Measurements from ENCODE around the gene FAM50B. TPM values are rescaled to one million over a fixed set of nuclear protein-coding genes. Genes with fewer than 3 reads are reported as not detected.

The FAM50B gene
- total RNA-seq, 1 donor from 2014 or later, result 3.6 TPM

GRCh38 chr6:3868544-3868943 is 19.4 kb downstream of the FAM50B start:
- peaks cover 2% of the 10 kb centered on the region for H3K9me3 Mint-ChIP-seq (ENCODE audit: unreplicated experiment)
- no peak for DNase-seq
- no peak overlapping the region for H3K4me3 Mint-ChIP-seq (ENCODE audit: unreplicated experiment)
- no peaks in the 10 kb centered on the region for H3K27me3 Mint-ChIP-seq (ENCODE audit: unreplicated experiment)
- no peak overlapping the region for H3K27ac Mint-ChIP-seq (ENCODE audit: unreplicated experiment)
- no peaks in the 10 kb centered on the region for H3K4me1 Mint-ChIP-seq (ENCODE audit: low read depth, unreplicated experiment)
- H3K36me3 Mint-ChIP-seq (ENCODE audit: unreplicated experiment), result no peaks in the 10 kb centered on the region
- TF ChIP-seq CTCF (IDR thresholded peaks at IDR 0.05; ENCODE audit: partially characterized antibody, unreplicated experiment), result no peak

- Mint-ChIP-seq H3K27me3 (ENCODE audit: unreplicated experiment) (no peaks in the 10 kb centered on the region), H3K9me3 (ENCODE audit: unreplicated experiment) (peaks cover 2% of the 10 kb centered on the region), H3K36me3 (ENCODE audit: unreplicated experiment) (no peaks in the 10 kb centered on the region), H3K4me1 (ENCODE audit: low read depth, unreplicated experiment) (no peaks in the 10 kb centered on the region), H3K27ac (ENCODE audit: unreplicated experiment) (no peak overlapping the region), H3K4me3 (ENCODE audit: unreplicated experiment) (no peak overlapping the region)
- no peak for TF ChIP-seq CTCF (IDR thresholded peaks at IDR 0.05; ENCODE audit: partially characterized antibody, unreplicated experiment)
- no peak for DNase-seq
Observed at GRCh38 chr6:3869284-3869631, 20.1 kb downstream of the FAM50B start.

GRCh38 chr6:3869632-3870527 is 20.7 kb downstream of the FAM50B start:
- H3K36me3 Mint-ChIP-seq (ENCODE audit: unreplicated experiment), result no peaks in the 10 kb centered on the region
- peaks cover 2% of the 10 kb centered on the region for H3K9me3 Mint-ChIP-seq (ENCODE audit: unreplicated experiment)
- H3K27ac Mint-ChIP-seq (ENCODE audit: unreplicated experiment), result no peak overlapping the region
- no peaks in the 10 kb centered on the region for H3K27me3 Mint-ChIP-seq (ENCODE audit: unreplicated experiment)
- no peak for TF ChIP-seq CTCF (IDR thresholded peaks at IDR 0.05; ENCODE audit: partially characterized antibody, unreplicated experiment)
- DNase-seq, result no peak
- H3K4me3 Mint-ChIP-seq (ENCODE audit: unreplicated experiment), result no peak overlapping the region
- H3K4me1 Mint-ChIP-seq (ENCODE audit: low read depth, unreplicated experiment), result no peaks in the 10 kb centered on the region

- H3K36me3 Mint-ChIP-seq (ENCODE audit: unreplicated experiment), result no peaks in the 10 kb centered on the region
- H3K4me1 Mint-ChIP-seq (ENCODE audit: low read depth, unreplicated experiment), result no peaks in the 10 kb centered on the region
- no peaks in the 10 kb centered on the region for H3K27me3 Mint-ChIP-seq (ENCODE audit: unreplicated experiment)
- no peak overlapping the region for H3K4me3 Mint-ChIP-seq (ENCODE audit: unreplicated experiment)
- no peak for TF ChIP-seq CTCF (IDR thresholded peaks at IDR 0.05; ENCODE audit: partially characterized antibody, unreplicated experiment)
- H3K9me3 Mint-ChIP-seq (ENCODE audit: unreplicated experiment), result peaks cover 2% of the 10 kb centered on the region
- no peak overlapping the region for H3K27ac Mint-ChIP-seq (ENCODE audit: unreplicated experiment)
- no peak for DNase-seq
Observed at GRCh38 chr6:3870528-3870925, 21.4 kb downstream of the FAM50B start.

GRCh38 chr6:3871515-3871914 is 22.3 kb downstream of the FAM50B start:
- no peak for DNase-seq
- Mint-ChIP-seq H3K9me3 (ENCODE audit: unreplicated experiment) (peaks cover 2% of the 10 kb centered on the region), H3K4me1 (ENCODE audit: low read depth, unreplicated experiment) (no peaks in the 10 kb centered on the region), H3K4me3 (ENCODE audit: unreplicated experiment) (no peak overlapping the region), H3K27me3 (ENCODE audit: unreplicated experiment) (no peaks in the 10 kb centered on the region), H3K27ac (ENCODE audit: unreplicated experiment) (no peak overlapping the region), H3K36me3 (ENCODE audit: unreplicated experiment) (no peaks in the 10 kb centered on the region)
- TF ChIP-seq CTCF (IDR thresholded peaks at IDR 0.05; ENCODE audit: partially characterized antibody, unreplicated experiment), result no peak

All from glutamatergic neuron (in vitro differentiated cells).